ENCODE data around the gene SPINT2.
"Not testable (repeated sequence)": the region's sequence is repeated elsewhere in the genome, so short reads cannot be mapped to it uniquely, and the experiment has no call there.

The SPINT2 gene

DNA sequence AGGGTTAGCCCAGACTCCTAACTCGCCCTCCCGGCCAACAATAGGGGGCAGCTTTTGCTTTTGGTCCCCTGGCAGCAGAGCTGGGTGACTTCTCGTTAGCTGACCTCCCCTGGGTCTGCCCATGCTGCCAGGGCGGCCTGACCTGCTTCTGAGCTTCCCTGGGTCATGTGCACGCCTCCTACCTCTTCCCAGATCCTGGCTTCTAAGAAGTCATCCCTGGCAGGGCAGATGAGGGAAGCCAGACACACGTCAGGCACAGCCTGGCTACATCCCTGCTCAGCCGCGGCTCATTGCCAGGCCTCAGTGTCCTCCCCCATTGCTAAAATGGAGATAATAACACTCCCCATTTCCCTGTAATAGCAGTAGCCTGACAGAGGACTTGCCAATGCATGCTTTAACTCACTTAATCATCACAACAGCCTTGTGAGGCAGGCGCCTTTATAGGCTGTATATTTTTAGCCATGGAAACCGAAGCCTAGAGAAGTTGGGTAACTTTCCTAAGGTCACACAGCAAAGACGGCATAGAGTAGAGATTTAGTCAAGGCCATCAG is 57.3 kb downstream of the SPINT2 start:
- DNase-seq (ENCODE audit: low spot score): no peak

DNA sequence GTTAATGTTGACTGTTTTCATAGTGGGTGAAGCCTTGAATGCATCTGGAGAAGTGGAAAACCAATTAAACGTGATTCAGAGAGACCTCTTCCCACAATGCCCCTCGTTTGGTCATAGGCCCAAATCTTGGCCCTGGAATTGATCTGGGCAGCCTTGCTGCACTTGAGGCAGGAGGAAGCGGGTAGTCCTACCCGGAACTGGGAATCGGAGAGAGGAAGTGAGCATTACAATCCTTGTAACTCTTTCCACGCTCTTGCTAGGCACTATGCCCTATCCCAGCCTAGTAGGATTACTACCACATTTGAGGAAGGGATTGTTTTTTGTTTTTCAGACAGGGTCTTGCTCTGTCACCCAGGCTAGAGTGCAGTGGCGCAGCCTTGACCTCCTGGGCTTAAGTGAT is 58.9 kb downstream of the SPINT2 start:
- DNase-seq (ENCODE audit: low spot score): no peak

DNA sequence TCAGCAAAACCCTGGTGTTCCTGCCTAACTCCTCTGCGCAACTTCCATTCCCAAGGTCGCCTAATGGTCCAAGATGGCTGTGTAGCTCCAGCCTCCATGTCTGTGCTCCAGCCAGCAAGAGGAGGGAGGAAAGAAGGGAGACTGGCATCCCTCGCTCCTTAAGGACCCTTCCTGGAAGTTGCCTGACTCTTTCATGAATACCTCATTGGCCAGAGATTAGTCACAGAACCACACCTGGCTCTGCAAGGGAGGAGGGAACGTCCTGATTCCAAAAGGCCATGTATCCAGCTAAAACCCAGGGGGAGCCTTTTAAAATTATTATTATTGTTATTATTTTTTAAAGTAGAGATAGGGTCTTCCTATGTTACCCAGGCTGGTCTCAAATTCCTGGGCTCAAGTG is 60.1 kb downstream of the SPINT2 start:
- DNase-seq (ENCODE audit: low spot score): no peak

DNA sequence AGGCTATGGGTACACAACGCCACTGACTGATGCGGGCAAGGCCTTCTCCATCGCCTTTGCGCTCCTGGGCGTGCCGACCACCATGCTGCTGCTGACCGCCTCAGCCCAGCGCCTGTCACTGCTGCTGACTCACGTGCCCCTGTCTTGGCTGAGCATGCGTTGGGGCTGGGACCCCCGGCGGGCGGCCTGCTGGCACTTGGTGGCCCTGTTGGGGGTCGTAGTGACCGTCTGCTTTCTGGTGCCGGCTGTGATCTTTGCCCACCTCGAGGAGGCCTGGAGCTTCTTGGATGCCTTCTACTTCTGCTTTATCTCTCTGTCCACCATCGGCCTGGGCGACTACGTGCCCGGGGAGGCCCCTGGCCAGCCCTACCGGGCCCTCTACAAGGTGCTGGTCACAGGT is 62.2 kb downstream of the SPINT2 start:
- DNase-seq (ENCODE audit: low spot score): no peak

DNA sequence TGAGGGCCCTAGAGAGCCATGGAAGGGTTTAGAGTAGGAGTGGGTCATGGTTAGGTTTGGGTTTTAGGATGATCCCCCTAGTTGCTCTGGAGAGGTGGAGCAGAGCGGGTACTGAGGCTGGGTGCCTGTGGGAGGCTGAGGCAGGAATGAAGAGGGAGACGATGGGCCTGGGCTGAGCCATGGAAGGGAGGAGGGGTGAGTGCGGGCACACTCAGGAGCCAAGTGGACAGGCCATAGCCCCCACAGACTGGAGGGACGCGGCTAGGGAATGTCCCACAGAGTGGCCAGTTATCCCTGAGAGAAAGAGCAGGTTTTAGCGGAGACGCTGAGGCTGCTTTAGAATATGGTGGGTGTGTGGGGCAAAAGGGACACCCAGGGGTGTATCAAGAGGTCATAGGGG is 65.3 kb downstream of the SPINT2 start:
- DNase-seq (ENCODE audit: low spot score): no peak

- DNase-seq (ENCODE audit: low spot score): no peak
Observed at GRCh38 chr19:38331728-38332127, 67.4 kb downstream of the SPINT2 start.

GRCh38 chr19:38333245-38333644 is 68.9 kb downstream of the SPINT2 start:
- no peak for DNase-seq (ENCODE audit: low spot score)

GRCh38 chr19:38335949-38336637 is 71.7 kb downstream of the SPINT2 start:
- DNase-seq (ENCODE audit: low spot score): peak; percentile 89

- DNase-seq (ENCODE audit: low spot score): peak; percentile 91
Observed at GRCh38 chr19:38336638-38337359, 72.4 kb downstream of the SPINT2 start.

DNA sequence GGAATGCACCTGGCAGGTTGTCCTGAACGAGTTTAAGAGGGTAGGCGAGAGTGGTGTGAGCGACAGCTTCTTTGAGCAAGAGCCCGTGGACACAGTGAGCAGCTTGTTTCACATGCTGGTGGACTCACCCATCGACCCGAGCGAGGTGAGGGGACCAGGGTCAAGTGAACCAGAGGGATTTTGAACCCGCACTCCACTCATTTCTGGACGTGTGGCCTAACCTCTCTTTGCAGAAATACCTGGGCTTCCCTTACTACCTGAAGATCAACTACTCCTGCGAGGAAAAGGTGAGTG is 72.9 kb downstream of the SPINT2 start:
- no peak for DNase-seq (ENCODE audit: low spot score)

- not testable (repeated sequence) for DNase-seq (ENCODE audit: low spot score)
Observed at GRCh38 chr19:38339011-38339410, 74.6 kb downstream of the SPINT2 start.

DNA sequence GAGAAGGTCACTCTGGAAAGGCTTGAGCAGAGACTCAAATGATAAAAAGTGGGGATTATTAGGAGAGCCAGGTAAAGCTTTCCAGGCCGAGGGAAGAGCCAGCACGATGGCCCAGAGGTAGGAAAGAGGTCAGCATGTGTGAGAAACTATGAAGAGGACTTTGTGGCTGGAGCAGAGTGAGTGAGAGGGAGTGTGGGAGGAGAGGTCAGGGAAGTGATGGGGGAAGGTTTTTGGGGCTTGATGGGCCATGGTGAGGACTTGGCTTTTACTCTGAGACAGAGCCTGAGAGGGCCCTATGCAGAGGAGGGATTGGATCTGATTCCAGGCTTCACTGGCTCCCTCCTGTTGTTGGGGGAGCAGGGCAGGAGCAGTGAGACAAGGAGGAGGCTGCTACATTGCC is 76.6 kb downstream of the SPINT2 start:
- DNase-seq (ENCODE audit: low spot score): no peak

Data from iPS-NIHi11 (cell line).